IMR-90 (cell line): ENCODE data around the gene RBM25.

Experiments used
- BHLHE40 ChIP-seq: fragments of 150-350 bp; IDR thresholded peaks from 2 replicates; pipeline ENCODE4 v1.6.1; 2016; ENCODE audit warnings: mild to moderate bottlenecking, low read depth, low read length
- CTCF ChIP-seq: conservative IDR thresholded peaks from 2 replicates; pipeline ENCODE4 v1.5.1; 2012; ENCODE audit warnings: mild to moderate bottlenecking, low read depth, low read length, improper control_type of control experiment
- ELK1 ChIP-seq: fragments of 150-350 bp; IDR thresholded peaks from 2 replicates; pipeline ENCODE4 v1.6.1; 2016; ENCODE audit warnings: low read depth, mild to moderate bottlenecking, low read length, moderate library complexity, borderline replicate concordance
- FOS ChIP-seq: fragments of 150-350 bp; IDR thresholded peaks from 2 replicates; pipeline ENCODE4 v1.6.1; 2016; ENCODE audit warnings: low read depth, low read length
- POLR2A ChIP-seq: IDR thresholded peaks from 2 replicates; pipeline ENCODE4 v1.6.1; 2012; ENCODE audit warnings: mild to moderate bottlenecking, low read depth, low read length
- RFX5 ChIP-seq: IDR thresholded peaks from 2 replicates; pipeline ENCODE4 v1.8.0; 2012; ENCODE audit warnings: low read depth, mild to moderate bottlenecking, low read length, moderate library complexity
- USF2 ChIP-seq: fragments of 150-350 bp; IDR thresholded peaks from 2 replicates; pipeline ENCODE4 v1.6.1; 2017; ENCODE audit warnings: mild to moderate bottlenecking, antibody characterized with exemption, low read length, low read depth

- TF ChIP-seq ELK1 (no peak), POLR2A (no peak), CTCF (no peak), BHLHE40 (no peak), FOS (no peak), USF2 (no peak), RFX5 (no peak)
Measured at GRCh38 chr14:73047808-73048207, 10.5 kb upstream of the RBM25 start.
